Breast epithelium (tissue), 3 donors: ENCODE data around the gene INSIG1.

Source experiments
- POLR2A ChIP-seq: fragments of 450-650 bp; IDR thresholded peaks from one replicate; pipeline ENCODE4 v1.6.1; 2016; ENCODE audit warnings: antibody characterized with exemption, mild to moderate bottlenecking, moderate library complexity
- TF ChIP-seq, protein P1 (sequence below), 3 donors: fragments of 450-650 bp; IDR thresholded peaks; one replicate each; pipeline ENCODE4 v1.5.1; 2016 to 2017; ENCODE audit warnings: antibody characterized with exemption in 3 of 3, mild to moderate bottlenecking in 3 of 3, moderate library complexity in 3 of 3

DNA sequence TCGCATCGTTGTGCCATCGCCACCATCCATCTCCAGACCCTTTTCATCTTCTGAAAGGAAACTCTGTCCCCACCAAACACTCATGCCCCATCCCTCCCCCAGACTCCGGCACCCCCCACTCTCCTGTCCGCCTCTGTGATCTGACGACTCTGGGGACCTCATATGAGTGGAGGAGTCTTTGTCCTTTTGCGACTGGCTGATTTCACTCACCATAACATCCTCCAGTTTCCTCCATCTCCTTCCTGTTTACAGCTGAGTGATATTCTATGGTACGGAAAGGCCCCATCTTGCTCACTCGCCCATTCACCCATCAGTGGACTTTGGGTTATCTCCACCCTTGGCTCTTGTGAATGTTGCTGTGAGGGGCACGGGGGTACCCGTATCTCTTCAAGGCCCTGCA, 11.8 kb upstream of the INSIG1 start:
- no peak for TF ChIP-seq POLR2A
- TF ChIP-seq, protein P1, sequence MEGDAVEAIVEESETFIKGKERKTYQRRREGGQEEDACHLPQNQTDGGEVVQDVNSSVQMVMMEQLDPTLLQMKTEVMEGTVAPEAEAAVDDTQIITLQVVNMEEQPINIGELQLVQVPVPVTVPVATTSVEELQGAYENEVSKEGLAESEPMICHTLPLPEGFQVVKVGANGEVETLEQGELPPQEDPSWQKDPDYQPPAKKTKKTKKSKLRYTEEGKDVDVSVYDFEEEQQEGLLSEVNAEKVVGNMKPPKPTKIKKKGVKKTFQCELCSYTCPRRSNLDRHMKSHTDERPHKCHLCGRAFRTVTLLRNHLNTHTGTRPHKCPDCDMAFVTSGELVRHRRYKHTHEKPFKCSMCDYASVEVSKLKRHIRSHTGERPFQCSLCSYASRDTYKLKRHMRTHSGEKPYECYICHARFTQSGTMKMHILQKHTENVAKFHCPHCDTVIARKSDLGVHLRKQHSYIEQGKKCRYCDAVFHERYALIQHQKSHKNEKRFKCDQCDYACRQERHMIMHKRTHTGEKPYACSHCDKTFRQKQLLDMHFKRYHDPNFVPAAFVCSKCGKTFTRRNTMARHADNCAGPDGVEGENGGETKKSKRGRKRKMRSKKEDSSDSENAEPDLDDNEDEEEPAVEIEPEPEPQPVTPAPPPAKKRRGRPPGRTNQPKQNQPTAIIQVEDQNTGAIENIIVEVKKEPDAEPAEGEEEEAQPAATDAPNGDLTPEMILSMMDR (IDR thresholded peaks at IDR 0.05), result no peak
